IPS-18c (cell line): ENCODE measurements around the gene CCSER2.
"Not testable (repeated sequence)": the region's sequence is repeated elsewhere in the genome, so short reads cannot be mapped to it uniquely, and the experiment has no call there.

Experiments
- H3K4me3 ChIP-seq: 2 replicates; pipeline ENCODE4 v1.7.0; 2013; ENCODE audit warnings: low read depth, mild to moderate bottlenecking, low read length, moderate library complexity; ENCODE audit not compliant: insufficient read depth
- H3K9me3 ChIP-seq: one replicate; pipeline ENCODE4 v1.6.1; 2013; ENCODE audit warnings: mild to moderate bottlenecking, low read length, moderate library complexity; ENCODE audit not compliant: control insufficient read depth, insufficient read depth

CCSER2 gene

DNA sequence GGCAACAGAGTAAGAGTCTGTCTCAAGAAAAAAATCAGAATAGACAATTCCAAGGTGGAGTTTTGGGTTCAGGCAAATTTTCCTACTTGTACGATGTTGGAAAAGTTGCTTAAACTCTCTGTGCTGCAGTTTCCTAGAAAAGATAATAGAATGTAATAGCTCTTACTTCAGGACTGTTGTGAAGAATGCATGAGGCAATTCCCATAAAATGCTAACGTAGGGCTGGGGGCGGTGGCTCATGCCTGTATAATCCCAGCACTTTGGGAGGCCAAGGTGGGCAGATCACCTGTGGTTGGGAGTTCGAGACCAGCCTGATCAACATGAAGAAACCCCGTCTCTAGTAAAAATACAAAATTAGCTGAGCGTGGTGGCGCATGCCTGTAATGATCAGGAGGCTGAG is 121.0 kb downstream of the CCSER2 start:
- H3K9me3 ChIP-seq, H3K4me3 ChIP-seq: not testable (repeated sequence)

DNA sequence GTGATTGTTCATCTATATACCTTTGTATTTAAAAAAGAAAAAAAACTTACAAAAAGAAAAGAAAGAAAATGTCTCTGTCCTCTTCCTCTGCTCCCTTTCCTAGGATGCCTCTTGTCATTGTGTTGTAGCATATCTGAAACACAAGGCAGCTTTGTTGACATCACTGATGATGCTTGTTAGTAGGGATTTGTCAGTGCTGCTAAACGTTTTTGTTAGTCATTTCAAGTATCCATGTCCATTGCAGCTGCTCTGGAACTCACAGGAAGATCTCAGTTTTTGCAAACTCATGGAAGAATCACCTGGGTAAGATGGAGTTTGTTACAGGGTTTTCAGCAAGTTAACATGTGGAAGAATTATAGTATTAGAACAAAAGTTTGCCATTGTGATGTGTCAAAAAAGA is 123.6 kb downstream of the CCSER2 start:
- H3K4me3 ChIP-seq = no peak overlapping the region
- no peaks in the 10 kb centered on the region for H3K9me3 ChIP-seq

DNA sequence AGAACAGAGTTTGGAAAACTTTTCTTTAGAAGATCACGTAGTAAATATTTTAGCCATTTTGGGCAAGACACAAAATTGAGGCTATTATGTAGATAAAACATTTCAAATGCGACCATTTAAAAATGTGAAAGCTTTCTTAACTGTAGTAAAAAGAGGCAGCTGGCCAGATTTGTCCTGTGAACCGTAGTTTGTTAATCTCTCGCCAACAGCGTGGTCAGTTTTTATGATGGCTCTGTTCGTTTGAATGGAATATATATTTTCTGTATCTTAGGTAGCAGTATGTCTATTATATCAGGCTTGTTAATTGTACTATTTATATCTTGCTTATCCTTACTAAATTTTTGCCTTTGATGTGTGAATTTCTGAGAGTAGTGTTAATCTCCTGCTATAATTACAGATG is 124.9 kb downstream of the CCSER2 start:
- H3K9me3 ChIP-seq = no peaks in the 10 kb centered on the region

DNA sequence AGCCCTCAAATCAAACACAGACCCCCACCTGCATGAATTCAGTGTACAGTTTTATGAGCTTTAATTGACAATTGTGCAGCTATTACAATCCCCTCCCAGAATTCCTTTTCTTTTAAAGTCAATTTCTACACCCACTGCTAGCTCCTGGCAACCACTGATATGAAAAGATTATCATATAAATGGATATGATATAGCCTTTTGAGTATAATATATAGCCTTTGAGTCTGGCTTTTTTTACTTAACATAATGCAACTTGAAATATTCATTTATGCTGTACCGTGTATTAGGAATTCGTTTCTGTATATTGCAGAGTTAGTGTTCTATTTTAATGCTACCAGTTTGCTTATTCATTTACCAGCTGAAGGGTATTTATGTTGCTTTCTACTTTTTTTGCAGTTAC is 127.7 kb downstream of the CCSER2 start:
- no peak overlapping the region for H3K4me3 ChIP-seq

More for the DNA sequence above, 124.9 kb downstream of the CCSER2 start:
- no peak overlapping the region for H3K4me3 ChIP-seq

DNA sequence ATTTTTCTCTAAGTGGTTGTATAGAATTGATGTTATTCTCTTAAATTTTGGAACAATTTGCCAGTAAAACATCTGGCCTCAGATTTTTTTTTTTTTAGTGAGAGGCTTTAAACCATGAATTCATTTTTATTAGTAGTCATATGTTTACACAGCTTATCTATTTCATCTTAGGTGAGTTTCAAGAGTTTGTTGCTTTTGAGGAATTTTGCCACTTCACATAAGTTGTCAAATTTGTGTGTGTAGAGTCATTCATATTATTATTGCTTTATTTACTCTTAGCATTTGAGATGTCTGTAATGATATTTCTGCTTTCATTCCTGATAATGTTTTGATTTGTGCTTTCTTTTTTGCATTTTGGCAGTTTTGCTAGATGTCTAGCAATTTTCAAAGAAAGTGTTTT is 132.1 kb downstream of the CCSER2 start:
- H3K9me3 ChIP-seq = no peaks in the 10 kb centered on the region
- H3K4me3 ChIP-seq = no peak overlapping the region

More for the DNA sequence above, 127.7 kb downstream of the CCSER2 start:
- no peaks in the 10 kb centered on the region for H3K9me3 ChIP-seq

DNA sequence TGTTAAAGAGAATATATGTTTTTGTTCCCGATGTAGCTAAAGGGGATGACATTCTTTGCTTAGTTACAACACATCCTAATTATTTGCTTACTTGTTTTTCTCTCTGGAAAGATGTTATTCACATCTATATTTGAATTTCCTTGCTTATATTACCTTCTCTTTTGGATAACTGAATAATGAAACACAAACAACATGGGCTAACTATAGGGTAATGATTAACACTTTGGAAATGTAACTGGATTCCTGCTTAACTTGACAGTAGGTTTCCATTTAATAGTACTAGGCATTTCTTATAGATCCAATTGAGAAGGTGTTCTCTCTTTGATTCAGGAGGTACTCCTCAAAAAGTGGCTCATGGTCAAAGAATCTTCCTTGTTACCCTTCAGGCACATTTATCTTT is 141.1 kb downstream of the CCSER2 start:
- Histone ChIP-seq H3K9me3 (no peaks in the 10 kb centered on the region), H3K4me3 (no peak overlapping the region)

DNA sequence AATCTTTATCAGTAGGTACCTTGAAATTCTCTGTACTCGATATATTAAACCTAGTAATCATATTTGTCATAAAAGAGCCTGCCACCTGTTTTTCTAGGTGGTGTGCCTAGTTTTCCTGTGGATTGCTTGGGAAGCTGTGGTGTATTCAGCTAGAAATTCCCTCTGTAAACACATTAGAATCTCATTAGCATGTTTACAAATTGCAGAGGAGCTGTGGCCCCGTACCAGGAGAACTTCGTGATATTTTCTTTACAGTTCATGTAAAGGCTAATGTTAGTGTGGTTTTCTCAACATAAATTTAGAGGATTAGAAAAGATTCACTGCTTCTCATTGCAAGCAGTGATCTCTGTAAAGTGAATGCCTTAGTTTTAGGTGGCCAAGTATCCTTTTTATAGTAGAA is 144.7 kb downstream of the CCSER2 start:
- Histone ChIP-seq H3K4me3 (no peak overlapping the region), H3K9me3 (no peaks in the 10 kb centered on the region)

DNA sequence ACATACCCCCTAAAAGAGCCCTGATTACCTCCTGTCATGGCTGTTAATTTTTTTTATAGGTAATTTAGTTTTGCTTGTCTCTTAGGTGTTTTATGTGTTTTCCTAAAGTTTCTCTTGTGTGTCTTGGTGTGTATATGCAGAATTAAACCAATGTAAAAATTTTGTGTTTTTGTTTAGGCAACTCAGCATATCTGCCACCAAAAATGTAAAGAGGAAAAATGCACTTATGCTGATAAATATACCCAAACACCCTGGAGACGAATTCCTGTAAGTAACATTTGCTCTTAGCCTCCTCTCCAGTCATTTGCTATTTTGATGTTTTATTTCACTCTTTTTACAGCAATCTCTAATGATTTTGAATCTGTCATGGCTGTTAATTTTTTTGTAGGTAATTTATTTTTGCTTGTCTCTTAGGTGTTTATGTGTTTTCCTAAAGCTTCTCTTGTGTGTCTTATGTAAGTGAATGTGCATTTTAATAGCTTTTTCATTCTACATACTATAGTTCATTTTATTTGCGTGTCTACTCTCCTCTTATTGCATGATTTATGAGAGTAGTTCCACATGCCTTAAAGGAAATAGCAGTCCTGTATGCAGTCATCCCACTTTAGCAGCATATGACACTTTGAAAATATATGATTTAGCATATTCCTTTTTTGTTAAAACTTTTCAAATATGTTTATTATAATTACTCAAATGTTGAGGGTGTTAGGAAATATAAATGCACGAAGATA is 149.2 kb downstream of the CCSER2 start:
- no peaks in the 10 kb centered on the region for H3K9me3 ChIP-seq
- no peak overlapping the region for H3K4me3 ChIP-seq

DNA sequence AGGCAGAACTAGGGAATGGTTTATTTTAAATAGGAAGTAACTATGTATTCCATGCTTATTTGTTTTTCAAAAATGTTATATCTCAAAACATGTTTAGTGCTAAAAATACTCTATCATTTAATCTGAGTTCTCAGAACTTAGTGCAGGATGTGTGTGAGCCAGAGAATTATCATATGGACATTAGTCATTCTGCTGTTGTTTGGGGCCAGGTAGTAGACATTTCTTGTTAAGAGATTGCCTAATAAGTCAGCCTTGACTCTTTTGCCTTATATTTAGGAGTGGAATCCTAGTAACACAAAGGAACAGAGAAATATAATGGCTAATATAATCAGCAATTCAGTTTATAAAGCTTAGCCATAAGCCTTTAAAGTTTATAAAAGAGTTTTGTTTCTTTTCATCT is 149.8 kb downstream of the CCSER2 start:
- Histone ChIP-seq H3K4me3 (no peak overlapping the region), H3K9me3 (no peaks in the 10 kb centered on the region)

DNA sequence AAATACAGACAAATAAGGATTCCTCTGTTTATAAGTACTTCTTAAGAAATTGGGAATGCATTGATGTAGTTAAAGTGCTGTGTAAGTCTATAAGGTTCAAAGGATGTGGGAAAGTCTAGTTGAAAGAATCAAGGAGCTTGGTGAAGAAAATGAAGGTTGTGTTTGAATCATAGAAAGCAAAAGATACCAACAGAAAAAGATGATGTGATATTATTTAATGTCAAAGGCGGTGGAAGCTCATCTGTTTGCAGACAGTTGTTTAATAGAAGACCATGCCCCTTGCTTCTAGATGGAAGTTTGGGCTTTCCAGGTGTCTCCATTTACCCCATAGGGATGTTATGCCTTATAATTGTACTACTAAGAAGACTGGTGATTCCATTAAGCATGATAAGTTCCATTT is 150.3 kb downstream of the CCSER2 start:
- no peaks in the 10 kb centered on the region for H3K9me3 ChIP-seq
- no peak overlapping the region for H3K4me3 ChIP-seq

DNA sequence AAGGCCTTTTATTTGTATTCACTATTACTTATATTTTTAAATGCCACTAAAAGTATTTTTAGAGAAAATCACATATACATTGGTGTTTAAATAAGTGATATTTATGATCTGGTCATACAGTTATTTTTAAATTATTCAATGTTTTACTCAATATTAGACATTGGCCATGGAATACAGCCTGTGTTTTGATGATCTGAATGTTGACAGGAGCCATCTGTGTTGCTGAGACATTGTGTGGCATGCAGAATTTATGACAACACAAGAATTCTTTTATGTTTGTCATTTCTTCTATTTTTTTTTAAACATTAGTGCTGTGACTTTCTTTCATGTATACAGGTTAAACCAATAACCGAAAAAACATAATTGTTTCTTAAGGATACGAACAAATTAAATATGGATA is 156.2 kb downstream of the CCSER2 start:
- Histone ChIP-seq H3K9me3 (no peaks in the 10 kb centered on the region), H3K4me3 (no peak overlapping the region)

DNA sequence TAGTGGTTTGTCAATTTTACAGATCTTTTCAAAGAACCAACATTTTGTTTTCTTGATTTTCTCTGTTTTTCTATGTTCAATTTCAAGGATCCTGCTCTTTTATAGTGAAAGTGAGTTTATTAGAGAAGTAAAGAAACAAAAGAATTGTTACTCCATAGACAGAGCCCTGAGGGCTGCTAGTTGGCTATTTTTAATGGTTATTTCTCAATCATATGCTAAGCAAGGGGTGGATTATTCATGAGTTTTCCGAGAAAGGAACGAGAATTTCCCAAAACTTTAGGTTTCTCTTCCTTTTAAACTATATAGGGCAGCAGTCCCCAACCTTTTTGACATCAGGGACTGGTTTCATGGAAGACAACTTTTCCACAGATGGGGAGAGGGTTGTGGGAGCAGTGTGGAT is 165.0 kb downstream of the CCSER2 start:
- H3K9me3 ChIP-seq = peaks cover 7% of the 10 kb centered on the region
- no peak overlapping the region for H3K4me3 ChIP-seq

DNA sequence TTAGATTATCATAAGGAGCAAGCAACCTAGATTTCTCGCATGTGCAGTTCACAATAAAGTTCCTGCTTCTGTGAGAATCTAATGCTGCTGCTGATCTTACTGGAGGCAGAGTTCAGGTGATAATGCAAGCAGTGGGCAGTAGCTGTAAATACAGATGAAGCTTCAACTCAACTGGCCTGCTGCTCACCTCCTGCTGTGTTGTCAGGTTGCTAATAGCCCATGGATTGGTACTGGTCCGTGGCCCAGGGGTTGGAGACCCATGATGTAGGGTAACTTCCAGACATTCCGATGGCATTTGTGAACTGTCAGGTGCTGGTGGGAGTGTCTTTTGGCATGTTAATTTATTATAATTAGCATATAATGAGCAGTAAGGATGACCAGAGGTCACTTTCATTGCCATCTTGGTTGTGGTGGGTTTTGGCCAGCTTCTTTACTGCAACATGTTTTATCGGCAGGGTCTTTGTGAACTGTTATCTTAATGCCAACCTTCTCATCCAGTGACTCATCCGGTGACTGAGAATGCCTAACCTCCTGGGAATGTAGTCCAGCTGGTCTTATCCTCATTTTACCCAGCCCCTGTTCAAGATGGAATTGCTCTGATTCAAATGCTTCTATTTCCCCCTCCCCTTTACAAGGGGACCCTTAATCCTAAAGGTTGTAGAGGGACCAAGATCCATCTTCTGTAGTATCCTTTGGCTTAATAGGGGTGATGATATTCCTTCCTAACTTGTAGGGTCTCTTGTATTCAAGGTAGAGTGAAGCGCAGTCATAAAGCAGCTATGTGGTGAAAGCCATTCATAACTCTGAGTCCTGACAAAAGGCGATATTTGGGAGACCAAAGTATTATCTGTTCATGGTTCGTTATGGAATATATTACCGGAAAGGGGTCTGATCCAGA is 165.8 kb downstream of the CCSER2 start:
- no peak overlapping the region for H3K4me3 ChIP-seq
- H3K9me3 ChIP-seq = peaks cover 7% of the 10 kb centered on the region

DNA sequence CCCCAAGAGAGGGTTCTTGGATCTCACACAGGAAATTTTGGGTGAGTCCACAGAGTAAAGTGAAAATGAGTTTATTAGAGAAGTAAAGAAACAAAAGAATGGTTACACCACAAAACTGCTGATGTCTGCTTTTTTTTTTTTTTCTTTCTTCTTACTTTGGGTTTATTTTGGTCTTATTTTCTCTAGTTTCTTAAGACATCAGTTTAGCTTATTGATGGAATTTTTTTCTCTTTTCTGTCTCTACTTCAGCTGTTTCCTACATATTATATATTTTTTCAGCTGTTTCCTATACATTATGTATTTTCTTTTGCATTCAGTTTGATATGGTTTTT is 166.4 kb downstream of the CCSER2 start:
- Histone ChIP-seq H3K9me3 (peaks cover 7% of the 10 kb centered on the region), H3K4me3 (no peak overlapping the region)

DNA sequence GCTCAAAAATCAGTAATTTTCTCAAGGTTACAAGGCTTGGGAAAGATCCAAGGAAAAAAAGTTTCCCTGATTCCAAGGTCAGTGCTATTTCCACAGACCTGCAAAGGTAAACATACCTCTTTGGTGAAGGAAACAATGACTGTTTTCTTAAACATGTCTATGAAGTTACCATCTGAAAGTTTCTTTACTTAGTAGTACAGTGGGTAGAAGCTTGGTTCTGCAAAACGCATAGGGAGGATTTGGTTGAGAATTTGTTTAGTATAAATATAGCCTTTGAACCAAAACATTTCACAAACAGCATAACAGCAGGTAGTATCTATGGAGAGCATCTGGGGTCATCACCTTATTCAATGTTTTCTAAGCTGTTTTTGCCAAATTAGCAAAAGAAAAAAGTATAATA is 169.6 kb downstream of the CCSER2 start:
- Histone ChIP-seq H3K4me3 (no peak overlapping the region), H3K9me3 (no peaks in the 10 kb centered on the region)

DNA sequence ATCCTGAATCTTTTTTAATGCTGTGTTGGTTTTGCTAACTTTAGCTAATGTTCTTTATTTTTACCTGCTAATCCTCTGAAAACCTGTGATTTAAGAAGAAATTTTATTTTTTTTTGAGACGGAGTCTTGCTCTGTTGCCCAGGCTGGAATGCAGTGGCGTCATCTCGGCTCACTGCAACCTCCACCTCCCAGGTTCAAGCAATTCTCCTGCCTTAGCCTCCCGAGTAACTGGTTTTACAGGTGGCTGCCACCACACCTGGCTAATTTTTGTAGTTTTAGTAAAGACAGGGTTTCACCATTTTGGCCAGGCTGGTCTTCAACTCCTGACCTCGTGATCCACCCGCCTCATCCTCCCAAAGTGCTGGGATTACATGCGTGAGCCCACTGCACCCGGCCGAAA is 170.7 kb downstream of the CCSER2 start:
- H3K4me3 ChIP-seq, H3K9me3 ChIP-seq: not testable (repeated sequence)

DNA sequence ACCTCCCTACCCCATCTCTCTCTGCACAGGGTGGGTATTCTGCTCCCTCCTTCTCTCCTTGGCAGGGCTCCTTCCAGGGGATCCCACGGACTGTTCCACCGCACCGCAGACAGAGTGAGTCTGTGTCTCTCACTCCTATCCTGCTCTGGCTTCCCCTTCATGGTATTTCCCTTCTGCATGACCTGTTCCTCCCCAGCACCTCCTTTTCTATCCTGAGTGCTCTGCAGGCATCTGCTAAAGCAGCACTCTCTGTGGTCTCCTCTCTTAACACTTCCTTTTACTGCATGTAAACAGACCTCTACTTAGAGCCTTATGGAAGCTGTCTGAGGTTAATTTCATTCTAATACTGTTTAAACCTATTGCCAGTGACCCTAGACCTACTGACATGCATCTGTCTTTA is 171.5 kb downstream of the CCSER2 start:
- H3K9me3 ChIP-seq = no peaks in the 10 kb centered on the region

DNA sequence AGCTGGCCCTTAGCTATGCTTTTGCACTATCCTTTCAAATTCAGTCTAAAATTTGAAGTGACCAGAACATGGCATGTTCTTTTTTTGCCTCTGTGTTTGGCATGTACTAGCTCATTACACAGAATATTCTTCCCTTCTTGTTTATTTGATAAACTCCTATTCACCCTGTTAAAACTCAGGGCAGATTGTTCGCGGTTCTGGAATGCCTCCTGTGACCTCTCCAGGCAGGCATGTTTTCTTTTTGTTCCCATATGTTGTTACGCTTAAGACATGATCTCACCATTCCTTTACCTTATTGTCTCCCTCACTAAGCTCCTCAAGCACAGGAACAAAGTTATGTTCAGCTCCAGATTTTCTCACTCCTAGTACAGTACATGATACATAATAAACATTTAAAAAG is 181.7 kb downstream of the CCSER2 start:
- Histone ChIP-seq H3K9me3 (no peaks in the 10 kb centered on the region), H3K4me3 (no peak overlapping the region)

More for the DNA sequence above, 171.5 kb downstream of the CCSER2 start:
- no peak overlapping the region for H3K4me3 ChIP-seq
